Psoas muscle (tissue), 8 donors: ENCODE results near the gene TRAPPC11. TPM values are rescaled to one million over a fixed set of nuclear protein-coding genes. Genes with fewer than 3 reads are reported as not detected.

Source experiments
- ATAC-seq, 4 donors: fragments of 200-7000 bp; cut with Tn5 transposase; one replicate each; pipeline ENCODE4 v1.9.1; 2020; ENCODE audit warnings: moderate library complexity in 3 of 4, mild to moderate bottlenecking in 2 of 4
- DNase-seq, 2 donors: peaks; one replicate each; pipeline ENCODE4 v3.0.0-alpha.2; 2020
- H3K27ac ChIP-seq: fragments of 200-600 bp; one replicate; pipeline ENCODE4 v1.8.0; 2022
- H3K27me3 ChIP-seq, 3 donors: fragments of 200-600 bp in 1 of 3; one replicate each; pipeline versions ENCODE4 v1.6.1 to v1.8.0; 2013 to 2022; ENCODE audit warnings: low read length in 2 of 3, mild to moderate bottlenecking in 2 of 3, moderate library complexity in 1 of 3; ENCODE audit not compliant: insufficient read depth in 3 of 3
- H3K36me3 ChIP-seq, 2 donors: fragments of 200-600 bp in 1 of 2; one replicate each; pipeline versions ENCODE4 v1.6.1 to v1.8.0; 2013 to 2022; ENCODE audit warnings: low read depth in 1 of 2, mild to moderate bottlenecking in 1 of 2, moderate library complexity in 1 of 2; ENCODE audit not compliant: insufficient read depth in 1 of 2
- H3K4me1 ChIP-seq: fragments of 200-600 bp; one replicate; pipeline ENCODE4 v1.8.0; 2022
- H3K4me3 ChIP-seq: fragments of 200-600 bp; one replicate; pipeline ENCODE4 v1.8.0; 2022; ENCODE audit warnings: mild to moderate bottlenecking
- H3K9me3 ChIP-seq: fragments of 200-600 bp; one replicate; pipeline ENCODE4 v1.8.0; 2022
- WGBS, 3 donors: extraction: QIAGEN DNeasy Blood & Tissue Kit; methylation state at CpG; one replicate each; pipeline versions ENCODE4 v1.1.6 to v1.1.7; 2013; 5-methylcytosine and 5-hydroxymethylcytosine counted together
- intact Hi-C, 2 donors: fragments of 100-400 bp; cut with DNase I; formaldehyde crosslinking; loops; one replicate each; pipeline versions ENCODE4 v1.11.0 to v1.14.2; 2022
- polyA plus RNA-seq, 3 donors: library from polyadenylated mRNA; stranded (reverse); fragments of 200-250 nt; gene quantifications; one replicate each; pipeline ENCODE4 v1.2.3, GENCODE V29; 2013
- total RNA-seq, 4 donors: library from RNA; stranded (reverse); fragmentation: NEBNext Ultra II Directional in 2 of 4; extraction: Animal tissue kit (Norgen Biotek cat#: 25700) in 2 of 4; gene quantifications; one replicate each; pipeline versions ENCODE4 v1.2.1 to v1.2.4, GENCODE V29; 2021 to 2023
- TF ChIP-seq, protein P1 (sequence below): fragments of 200-600 bp; IDR thresholded peaks from one replicate; pipeline ENCODE4 v1.8.0; 2022; ENCODE audit warnings: antibody characterized with exemption
- donor health status: healthy with polysubstance abuse.
- donor health status: DM: no; HTN: no; CAD: no; lungs with moderate emphysema.
- donor health status: Bipolar disorder and iron deficiency.
- donor health status: healthy.
- donor health status: DM: yes; HTN: yes; CAD: no.
- donor health status: DM: no; HTN: no; CAD: no.
- donor health status: DM: no; HTN: no; CAD: no.
- donor health status: DM: yes; HTN: yes; CAD: no.

TRAPPC11 gene
- total and polyA plus RNA-seq, 7 donors = 10.5 to 24.3 (median 20.6) TPM

DNA sequence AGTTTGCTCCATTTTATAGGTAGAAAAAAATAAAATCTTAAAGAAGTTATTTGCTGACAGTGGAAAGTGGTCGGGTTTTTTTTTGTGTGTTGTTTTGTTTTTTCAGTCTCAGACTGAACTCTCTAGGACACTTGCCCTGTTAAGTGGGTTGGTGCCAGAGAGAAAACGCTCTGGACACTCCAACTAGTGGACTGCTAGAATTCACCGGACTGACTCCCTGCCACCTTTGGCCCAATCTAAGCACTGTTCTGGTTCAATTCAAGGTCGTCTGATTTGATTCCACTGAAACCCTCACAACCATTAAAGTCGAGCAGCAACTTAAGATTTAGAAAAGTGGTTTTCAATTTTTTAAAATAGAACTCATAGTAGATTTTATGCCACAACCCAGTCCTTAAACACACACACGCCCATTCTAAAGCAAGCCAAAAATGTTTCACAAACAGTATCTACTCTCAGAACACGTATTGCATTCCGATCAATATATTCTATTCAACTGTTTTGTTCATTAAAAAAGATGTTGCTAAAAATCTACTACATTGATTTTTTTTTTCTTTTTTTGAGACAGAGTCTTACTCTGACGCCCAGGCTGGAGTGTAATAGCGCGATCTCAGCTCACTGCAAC lies 27.4 kb upstream of the TRAPPC11 start:
- Histone ChIP-seq H3K27me3 (no peaks in the 10 kb centered on the region), H3K4me1 (no peaks in the 10 kb centered on the region), H3K4me3 (no peak overlapping the region), H3K27ac (no peak overlapping the region), H3K9me3 (no peaks in the 10 kb centered on the region), H3K36me3 (no peaks in the 10 kb centered on the region)
- TF ChIP-seq, protein P1, sequence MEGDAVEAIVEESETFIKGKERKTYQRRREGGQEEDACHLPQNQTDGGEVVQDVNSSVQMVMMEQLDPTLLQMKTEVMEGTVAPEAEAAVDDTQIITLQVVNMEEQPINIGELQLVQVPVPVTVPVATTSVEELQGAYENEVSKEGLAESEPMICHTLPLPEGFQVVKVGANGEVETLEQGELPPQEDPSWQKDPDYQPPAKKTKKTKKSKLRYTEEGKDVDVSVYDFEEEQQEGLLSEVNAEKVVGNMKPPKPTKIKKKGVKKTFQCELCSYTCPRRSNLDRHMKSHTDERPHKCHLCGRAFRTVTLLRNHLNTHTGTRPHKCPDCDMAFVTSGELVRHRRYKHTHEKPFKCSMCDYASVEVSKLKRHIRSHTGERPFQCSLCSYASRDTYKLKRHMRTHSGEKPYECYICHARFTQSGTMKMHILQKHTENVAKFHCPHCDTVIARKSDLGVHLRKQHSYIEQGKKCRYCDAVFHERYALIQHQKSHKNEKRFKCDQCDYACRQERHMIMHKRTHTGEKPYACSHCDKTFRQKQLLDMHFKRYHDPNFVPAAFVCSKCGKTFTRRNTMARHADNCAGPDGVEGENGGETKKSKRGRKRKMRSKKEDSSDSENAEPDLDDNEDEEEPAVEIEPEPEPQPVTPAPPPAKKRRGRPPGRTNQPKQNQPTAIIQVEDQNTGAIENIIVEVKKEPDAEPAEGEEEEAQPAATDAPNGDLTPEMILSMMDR = no peak
- ATAC-seq (peak in 1 of 4 donors; percentile 57), DNase-seq (no peak)
- intact Hi-C loops = no loop called here
- 51 to 63% (median 58%) methylated on average over 11 of the region's 11 CpGs for WGBS, 3 donors

DNA sequence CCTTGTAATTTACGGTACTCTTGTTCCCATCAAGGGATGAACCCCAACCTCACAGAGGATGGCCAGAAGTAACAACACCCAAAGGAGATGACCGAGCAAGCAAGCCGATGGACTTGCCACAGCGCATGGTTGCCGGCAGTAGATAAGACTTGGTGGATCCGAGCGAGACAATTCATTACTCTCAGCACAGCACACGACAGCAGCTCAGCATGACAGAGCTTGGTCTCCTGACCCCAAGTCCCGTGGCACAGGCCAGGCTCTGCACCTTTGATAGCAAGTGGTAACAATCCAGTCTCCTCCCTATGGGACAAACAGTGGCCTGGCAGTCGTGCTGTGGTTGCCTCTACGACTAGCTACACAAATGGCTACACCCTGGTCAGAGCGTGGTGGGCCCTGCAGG lies 26.4 kb upstream of the TRAPPC11 start:
- Histone ChIP-seq H3K27ac (no peak overlapping the region), H3K9me3 (no peaks in the 10 kb centered on the region), H3K4me3 (no peak overlapping the region), H3K27me3 (no peaks in the 10 kb centered on the region), H3K4me1 (no peaks in the 10 kb centered on the region), H3K36me3 (no peaks in the 10 kb centered on the region)
- TF ChIP-seq, protein P1 = no peak
- 87 to 92% (median 89%) methylated on average over 12 of the region's 12 CpGs for WGBS, 3 donors
- ATAC-seq = no peak
- intact Hi-C loops = no loop called here
- no peak for DNase-seq

DNA sequence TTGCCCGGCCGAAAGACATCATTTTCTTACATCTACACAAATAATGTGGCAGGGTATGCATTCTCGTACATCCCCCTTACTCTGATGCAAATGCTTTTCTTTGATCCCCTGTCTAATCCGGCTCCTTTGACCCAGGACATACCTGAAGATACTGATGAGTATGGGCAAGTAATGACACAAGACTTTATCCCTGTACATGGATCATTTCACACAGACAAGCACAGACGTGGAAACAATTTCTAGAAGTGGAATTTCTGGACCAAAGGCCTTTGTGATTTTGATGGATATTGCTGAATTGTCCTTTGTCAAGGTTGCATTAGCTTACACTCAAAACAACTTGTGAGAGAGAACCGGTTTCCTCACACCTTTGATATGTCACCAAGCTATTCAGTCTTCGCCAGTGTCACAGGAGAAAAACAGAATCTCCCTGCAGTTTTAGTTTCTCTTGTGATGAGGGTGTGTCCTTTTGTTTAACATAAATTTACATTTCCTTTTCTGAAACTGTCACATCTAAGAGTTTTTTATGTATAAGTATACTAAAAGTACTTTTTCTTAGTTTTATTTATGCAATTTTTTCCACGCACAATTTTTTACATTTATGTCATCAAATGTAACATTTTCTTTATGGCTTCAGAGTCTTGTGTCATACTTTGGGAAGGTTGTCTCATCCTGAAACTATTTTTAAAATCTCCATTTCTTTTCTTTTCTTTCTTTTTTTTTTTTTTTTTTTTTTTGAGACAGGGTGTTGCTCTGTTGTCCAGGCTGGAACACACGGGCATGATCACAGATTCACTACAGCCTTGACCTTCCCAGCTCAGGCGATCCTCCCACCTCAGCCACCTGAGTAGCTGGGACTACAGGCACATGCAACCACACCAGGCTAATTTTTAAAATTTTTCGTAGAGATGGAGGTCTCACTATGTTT lies 25.4 kb upstream of the TRAPPC11 start:
- TF ChIP-seq, protein P1 = no peak
- 84 to 86% (median 86%) methylated on average over 11 of the region's 11 CpGs for WGBS, 3 donors
- intact Hi-C loops = no loop called here

DNA sequence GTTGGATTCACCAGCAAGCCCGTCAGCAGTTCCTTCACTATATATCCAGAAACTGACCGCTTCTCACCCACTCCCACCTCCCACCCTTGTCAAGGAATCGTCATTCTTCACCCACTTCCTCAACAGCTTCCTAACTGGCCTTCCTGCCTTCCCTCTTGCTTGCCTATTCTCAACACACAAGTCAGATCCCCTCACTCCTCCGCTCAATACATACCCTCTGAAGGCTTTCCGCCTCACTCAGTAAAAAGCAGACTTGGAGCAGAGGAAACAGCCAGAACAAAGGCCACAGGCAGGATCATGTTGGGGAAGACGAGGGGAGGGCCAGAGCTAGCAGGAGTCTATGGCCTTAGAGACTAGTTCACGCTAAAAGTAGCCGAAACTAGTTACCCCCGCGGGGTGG lies 23.8 kb upstream of the TRAPPC11 start:
- TF ChIP-seq, protein P1 = no peak
- H3K36me3 ChIP-seq = peaks cover 0 to 3% of the 10 kb centered on the region in 2 donors
- no peak for ATAC-seq
- H3K27me3 ChIP-seq = no peaks in the 10 kb centered on the region
- no peak overlapping the region for H3K27ac ChIP-seq
- WGBS, 3 donors = 54 to 57% (median 55%) methylated on average over 10 of the region's 10 CpGs
- no peaks in the 10 kb centered on the region for H3K4me1 ChIP-seq
- H3K9me3 ChIP-seq = no peaks in the 10 kb centered on the region
- no peak for DNase-seq
- H3K4me3 ChIP-seq = no peak overlapping the region
- intact Hi-C loops = no loop called here

More for the DNA sequence above, 25.4 kb upstream of the TRAPPC11 start:
- H3K9me3 ChIP-seq = no peaks in the 10 kb centered on the region
- H3K4me1 ChIP-seq = no peaks in the 10 kb centered on the region
- no peaks in the 10 kb centered on the region for H3K27me3 ChIP-seq
- no peak for ATAC-seq
- no peaks in the 10 kb centered on the region for H3K36me3 ChIP-seq
- H3K4me3 ChIP-seq = no peak overlapping the region
- no peak overlapping the region for H3K27ac ChIP-seq
- no peak for DNase-seq
